GM18867 (cell line): ENCODE measurements around the gene RPL29.

Source experiments
- ATAC-seq: cut with Tn5 transposase; IDR thresholded peaks from one replicate; pipeline ENCODE4 v1.9.1; 2021; ENCODE audit warnings: mild to moderate bottlenecking, moderate library complexity; ENCODE audit not compliant: unreplicated experiment

RPL29 gene

GRCh38 chr3:51966486-51966885 lies 29.2 kb downstream of the RPL29 start:
- ATAC-seq, result no peak

DNA sequence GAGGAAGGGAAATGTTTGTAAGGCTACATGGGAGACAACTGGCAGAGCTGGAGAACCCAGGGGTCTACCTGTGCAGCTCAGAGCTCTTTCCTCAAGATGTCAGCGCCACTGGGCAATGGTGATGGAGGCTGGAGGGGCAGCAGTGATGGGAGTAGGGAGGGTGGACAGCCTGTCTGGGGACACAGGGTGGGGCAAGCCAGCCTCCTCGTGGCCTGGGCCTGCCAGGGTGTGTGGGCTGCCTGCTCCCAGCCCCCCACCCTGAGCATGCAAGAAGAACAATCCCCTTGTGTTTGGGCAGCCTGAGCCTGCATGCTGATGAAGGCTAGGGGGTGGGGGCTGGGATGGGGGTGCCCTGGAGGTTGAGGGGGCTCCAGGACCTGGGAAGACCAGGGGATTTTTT lies 29.7 kb downstream of the RPL29 start:
- no peak for ATAC-seq

- no peak for ATAC-seq
Observed at GRCh38 chr3:51964521-51964920, 31.2 kb downstream of the RPL29 start.

GRCh38 chr3:51963951-51964451 lies 31.7 kb downstream of the RPL29 start:
- ATAC-seq, result no peak

DNA sequence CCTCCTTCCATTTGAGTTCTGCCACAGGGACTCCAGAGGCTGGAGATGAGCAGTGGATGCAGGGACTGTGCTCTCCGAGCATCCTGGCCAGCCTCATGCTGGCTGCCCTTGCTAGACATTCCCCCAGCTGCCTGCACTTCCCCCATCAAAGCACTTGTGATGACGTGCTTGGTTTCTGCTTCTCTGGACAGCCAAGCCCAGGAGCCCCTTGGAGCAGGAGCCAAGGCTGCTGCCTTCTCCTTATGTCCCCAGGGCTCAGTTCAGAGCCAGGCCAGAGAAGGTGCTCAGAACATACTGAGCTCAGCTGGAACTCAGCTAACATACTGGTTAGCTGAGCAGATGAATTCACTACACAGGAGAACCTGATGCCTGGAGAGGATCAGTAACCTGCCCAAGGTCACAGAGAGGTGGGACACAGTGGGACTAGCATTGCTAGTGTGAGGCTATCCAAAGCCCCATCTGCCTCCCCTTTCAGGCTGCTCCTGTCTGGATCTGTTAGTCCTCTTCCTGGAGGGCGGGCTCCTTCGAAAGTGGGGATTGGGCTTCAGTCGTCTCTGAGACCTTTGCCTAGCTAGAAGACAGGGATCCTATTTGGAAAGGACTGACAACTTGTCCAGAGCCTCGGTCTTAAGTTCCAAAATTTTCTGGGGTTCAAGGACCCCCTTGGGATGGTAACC lies 32.7 kb downstream of the RPL29 start:
- ATAC-seq, result no peak

GRCh38 chr3:51961602-51962569 lies 33.8 kb downstream of the RPL29 start:
- ATAC-seq, result no peak

DNA sequence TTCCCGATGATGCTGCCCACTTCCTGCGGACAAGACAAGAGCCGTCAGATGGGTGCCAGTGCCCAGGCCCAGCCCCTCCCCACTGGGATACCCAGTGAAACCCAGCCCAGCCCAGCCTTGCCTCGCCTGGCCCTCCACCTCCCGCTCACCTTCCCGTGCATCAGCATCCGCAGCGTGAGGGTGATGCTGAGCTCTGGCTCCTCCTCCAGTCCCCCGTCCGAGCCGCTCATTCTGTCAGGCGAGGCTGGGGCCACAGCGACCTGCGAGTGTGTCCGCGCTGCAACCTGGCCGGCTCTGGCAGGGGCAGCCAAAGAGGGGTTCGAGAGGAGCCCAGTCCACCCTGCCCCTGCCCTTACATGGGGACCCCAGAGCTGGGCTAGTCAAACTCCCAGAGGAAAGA lies 34.7 kb downstream of the RPL29 start:
- ATAC-seq, result no peak

GRCh38 chr3:51960386-51960785 lies 35.3 kb downstream of the RPL29 start:
- ATAC-seq, result no peak

GRCh38 chr3:51959651-51960050 lies 36.0 kb downstream of the RPL29 start:
- ATAC-seq, result no peak

DNA sequence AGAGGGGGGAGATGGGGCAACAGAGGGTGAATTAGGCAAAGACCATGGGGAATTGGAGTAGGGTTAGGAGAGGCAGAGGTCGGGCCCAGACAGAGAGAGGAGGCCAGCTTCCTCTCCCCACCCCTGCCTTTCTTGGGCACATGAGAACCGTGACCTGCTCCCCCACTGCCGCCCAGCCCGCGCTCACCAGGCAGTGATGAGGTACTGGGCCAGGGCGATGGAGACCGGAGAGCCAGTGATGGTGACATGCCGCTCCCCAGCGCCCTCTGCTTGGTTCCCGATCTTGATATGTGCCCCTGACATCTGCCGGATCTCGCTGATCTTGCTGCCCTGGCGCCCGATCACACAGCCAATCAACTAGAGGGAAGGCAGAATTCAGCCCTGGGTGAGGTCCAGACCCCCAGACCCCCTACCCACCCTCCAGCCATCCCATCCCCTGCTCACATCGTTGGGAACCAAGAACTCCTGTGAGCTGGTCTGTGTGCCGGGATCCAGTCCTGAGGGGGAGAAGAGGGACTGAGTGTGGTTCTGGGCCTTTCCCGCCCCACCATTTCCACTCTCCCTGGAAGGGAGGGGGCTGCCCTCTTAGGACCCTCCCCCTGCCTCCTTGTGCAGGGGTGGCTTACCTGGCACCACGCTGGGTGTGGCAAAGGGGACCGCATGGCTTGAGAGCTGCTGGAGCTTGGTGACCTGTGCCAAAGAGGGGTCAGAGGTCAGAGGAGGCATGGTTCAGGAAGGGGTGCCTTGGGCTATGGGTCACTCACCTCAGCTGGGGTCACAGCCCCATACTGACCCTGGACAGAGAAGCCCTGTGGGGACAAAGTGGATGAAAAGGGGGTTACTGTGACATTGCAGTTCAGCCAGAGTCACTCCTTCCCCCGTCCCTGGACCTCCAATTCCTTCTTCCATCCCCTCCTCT lies 36.8 kb downstream of the RPL29 start:
- ATAC-seq, result no peak

DNA sequence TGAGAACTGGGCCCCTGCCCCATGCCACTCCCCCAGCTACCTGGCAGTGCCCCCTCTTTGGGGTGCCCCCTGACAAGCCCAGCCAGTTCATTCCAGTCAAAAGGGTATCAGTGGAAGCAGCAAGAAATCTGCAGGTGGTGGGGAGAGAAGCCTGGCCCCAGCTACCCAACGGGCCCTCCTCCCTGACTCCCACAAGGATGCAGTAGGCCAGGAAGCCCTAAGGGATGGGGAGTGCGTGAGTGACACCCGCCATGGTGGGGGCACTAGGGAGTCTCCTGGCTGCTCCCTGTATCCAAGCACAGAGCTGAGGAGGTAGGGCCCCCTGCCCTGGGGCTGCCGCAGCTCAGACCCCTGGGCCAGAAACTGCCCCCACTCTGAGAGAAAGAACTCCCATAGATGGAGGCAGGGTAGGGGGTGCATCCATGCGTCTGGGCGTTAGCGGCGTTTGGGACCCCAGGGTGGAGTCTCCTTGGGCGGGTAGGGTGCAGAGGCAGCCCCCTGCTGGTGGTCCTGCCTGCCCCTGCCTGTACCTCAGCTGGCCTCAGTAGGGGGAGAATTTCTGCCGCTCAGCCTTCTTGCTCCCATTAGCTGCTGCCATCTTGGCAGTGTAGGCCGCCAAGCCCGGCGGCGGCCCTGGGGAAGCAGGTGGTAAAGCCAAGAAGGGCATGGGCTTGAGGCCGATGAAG lies 38.0 kb downstream of the RPL29 start:
- ATAC-seq, result no peak

GRCh38 chr3:51955893-51956770 lies 39.6 kb downstream of the RPL29 start:
- ATAC-seq, result no peak

- no peak for ATAC-seq
Observed at GRCh38 chr3:51955175-51955892, 40.4 kb downstream of the RPL29 start, which contains the start of gene GPR62. GPR62 (plus strand) TSS chr3:51955381; CDS start chr3:51955653, 272 bp downstream.

GRCh38 chr3:51954713-51955112 lies 41.0 kb downstream of the RPL29 start:
- ATAC-seq, result no peak

DNA sequence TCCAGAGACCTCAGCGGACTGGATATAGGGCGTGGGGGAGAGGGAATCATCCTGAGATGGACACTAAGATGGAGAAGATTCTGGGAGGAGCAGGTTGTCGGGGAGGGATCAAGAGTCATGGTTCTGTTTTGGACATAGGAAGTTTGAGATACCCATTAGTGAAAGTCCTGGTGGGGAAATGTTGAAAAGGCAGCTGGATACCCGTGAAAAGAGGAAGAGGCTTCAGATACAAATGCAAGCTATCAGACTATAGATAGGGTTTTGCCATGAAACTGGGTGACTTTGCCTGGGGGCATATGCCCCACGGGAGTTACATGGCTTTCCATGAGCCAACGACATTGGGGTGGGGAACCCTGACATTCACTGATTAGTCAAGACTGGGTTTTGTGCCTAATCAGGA lies 41.6 kb downstream of the RPL29 start:
- no peak for ATAC-seq

- ATAC-seq, result no peak
Observed at GRCh38 chr3:51953445-51953844, 42.2 kb downstream of the RPL29 start.

DNA sequence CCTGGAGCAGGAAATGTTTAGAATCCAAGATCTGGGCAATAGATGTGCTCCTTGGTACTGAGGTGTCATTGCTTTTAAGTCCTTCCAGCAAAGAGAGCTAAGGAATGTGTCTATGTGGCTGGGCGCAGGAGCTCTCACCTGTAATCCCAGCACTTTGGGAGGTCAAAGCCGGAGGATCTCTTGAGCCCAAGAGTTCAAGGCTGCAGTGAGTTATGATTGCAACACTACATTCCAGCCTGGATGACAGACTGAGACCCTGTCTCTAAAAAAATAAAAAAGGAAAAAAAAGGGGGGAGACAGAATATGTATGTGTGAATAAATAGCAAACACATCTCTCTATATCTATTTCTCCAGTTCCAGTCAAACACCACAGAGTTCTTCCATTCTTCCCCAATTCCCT lies 44.8 kb downstream of the RPL29 start:
- ATAC-seq, result no peak

DNA sequence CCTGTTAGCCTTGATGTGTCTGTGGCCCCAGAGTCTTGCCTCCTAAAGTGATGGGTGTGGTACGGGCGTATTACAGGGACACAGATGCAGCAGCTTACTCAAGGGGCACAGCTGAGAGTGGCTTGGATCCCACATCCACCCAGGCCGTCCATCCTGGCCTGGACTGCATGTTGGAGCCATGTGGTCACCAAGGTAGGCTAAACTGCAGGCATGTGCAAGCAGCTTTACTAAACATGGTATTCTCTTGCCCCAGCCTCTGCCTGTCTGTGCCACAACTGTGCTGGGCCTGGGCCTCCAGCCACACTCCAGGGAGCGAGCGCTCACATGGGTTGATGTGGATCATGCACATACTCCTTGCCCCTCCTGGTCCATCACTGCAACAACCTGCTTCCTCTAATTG lies 46.6 kb downstream of the RPL29 start:
- ATAC-seq, result no peak
